ENCODE measurements around the gene SIN3A. TPM values are rescaled to one million over a fixed set of nuclear protein-coding genes. Genes with fewer than 3 reads are reported as not detected.

SIN3A gene
- total and polyA plus RNA-seq, 2 of the 8 experiments (the other 6 are each of a cell fraction or from before 2014, with no cell fraction given): 69.5 to 109 TPM

DNA sequence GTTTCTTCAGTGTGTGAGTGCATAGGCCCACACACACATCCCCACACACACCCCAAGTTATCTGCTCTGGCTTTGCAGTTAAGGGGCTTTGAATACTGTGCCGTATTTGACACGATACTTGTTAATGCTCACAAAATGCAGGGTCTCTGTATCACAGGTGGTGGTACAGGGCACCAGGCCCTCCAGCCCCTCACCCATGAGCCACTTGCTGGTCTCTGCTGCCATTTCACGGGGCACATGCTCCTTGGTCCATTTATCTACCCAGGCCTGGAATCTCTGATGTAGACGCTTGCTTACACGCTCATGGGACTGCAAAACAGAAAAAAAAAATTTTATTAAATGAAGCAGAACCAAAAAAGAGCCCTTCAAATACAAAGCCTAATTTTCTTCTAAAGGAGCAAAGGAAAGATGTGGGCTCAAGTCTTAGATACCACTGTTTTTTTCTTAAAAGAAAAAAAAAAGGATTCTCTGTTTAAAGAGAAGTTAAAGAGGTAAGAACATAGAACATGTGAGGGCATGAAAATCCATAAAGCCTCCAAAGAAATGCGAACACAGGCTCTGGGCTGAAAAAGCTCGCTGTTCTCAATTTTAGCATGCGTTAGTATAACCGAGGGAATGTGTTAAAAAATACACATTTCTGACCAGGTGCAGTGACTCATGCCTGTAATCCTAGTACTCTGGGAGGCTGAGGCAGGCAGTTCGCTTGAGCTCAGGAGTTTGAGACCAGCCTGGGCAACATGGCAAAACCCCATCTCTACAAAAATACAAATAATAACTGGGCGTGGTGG, 79.4 kb downstream of the SIN3A start:
- Histone ChIP-seq H3K9me3 (ENCODE audit: insufficient read depth in 2 of 2, low read depth in 1 of 2, low read length in 1 of 2) (no peaks in the 10 kb centered on the region), H3K4ac (replicated peaks; ENCODE audit: insufficient read length, low read depth, low read length) (no peak overlapping the region), H3K27me3 (replicated peaks in 1 of 4; ENCODE audit: control insufficient read depth in 3 of 4, extremely low read depth in 1 of 4, insufficient read depth in 3 of 4, low read length in 3 of 4) (no peaks in the 10 kb centered on the region), H2BK120ac (replicated peaks; ENCODE audit: low read depth, low read length) (no peak overlapping the region), H2BK20ac (ENCODE audit: low read length) (no peak overlapping the region), H3K14ac (ENCODE audit: insufficient read length) (no peak overlapping the region), H3K36me3 (ENCODE audit: control insufficient read depth in 2 of 4, insufficient read depth in 4 of 4, low read length in 3 of 4) (peaks cover 6 to 50% (median 41%) of the 10 kb centered on the region in 4 experiments), H3K23me2 (ENCODE audit: low read depth, low read length) (peaks cover 4% of the 10 kb centered on the region), H3K9ac (replicated peaks in 1 of 4; ENCODE audit: extremely low read depth in 1 of 4, low read depth in 3 of 4, low read length in 3 of 4) (no peak overlapping the region), H2BK12ac (ENCODE audit: low read depth, low read length) (no peak overlapping the region), H4K5ac (ENCODE audit: insufficient read length, low read depth, low read length) (no peak overlapping the region), H2AFZ (ENCODE audit: low read length) (no peak overlapping the region), H3K4me1 (replicated peaks in 1 of 4; ENCODE audit: control insufficient read depth in 3 of 4, insufficient read depth in 4 of 4, low read length in 3 of 4) (peaks cover 0 to 4% (median 1%) of the 10 kb centered on the region in 4 experiments; a peak in 4 of 7 replicates), H3K4me3 (ENCODE audit: extremely low read depth in 1 of 4, insufficient read depth in 2 of 4, low read depth in 3 of 4, low read length in 4 of 4) (no peak overlapping the region), H4K20me1 (replicated peaks in 1 of 2; ENCODE audit: control insufficient read depth in 1 of 2, insufficient read depth in 2 of 2, low read length in 2 of 2) (peaks cover 0 to 10% of the 10 kb centered on the region in 2 experiments), H3K4me2 (ENCODE audit: insufficient read depth in 1 of 2, low read depth in 2 of 2, low read length in 2 of 2) (no peak overlapping the region), H3K56ac (replicated peaks; ENCODE audit: insufficient read length, low read depth, low read length) (no peak overlapping the region), H4K91ac (replicated peaks; ENCODE audit: insufficient read length, low read length) (no peak overlapping the region), H3K79me1 (ENCODE audit: low read depth, low read length) (no peaks in the 10 kb centered on the region; the same call in 1 of the 2 replicates), H3K27ac (ENCODE audit: low read depth, low read length) (no peak overlapping the region), H3K79me2 (ENCODE audit: control insufficient read depth in 1 of 2, insufficient read depth in 2 of 2, low read length in 2 of 2) (no peaks in the 10 kb centered on the region; a peak in 1 of 4 replicates), H3K23ac (ENCODE audit: insufficient read length) (no peak overlapping the region), H2BK5ac (ENCODE audit: low read depth, low read length) (no peak overlapping the region), H3K18ac (ENCODE audit: extremely low read depth, low read length) (no peak overlapping the region), H4K8ac (ENCODE audit: extremely low read depth, insufficient read depth, low read length) (no peak overlapping the region), H2BK15ac (ENCODE audit: low read length) (no peak overlapping the region), H2AK5ac (ENCODE audit: low read depth, low read length) (no peak overlapping the region)
- FAIRE-seq: no peak
- POLR2A ChIA-PET (ENCODE audit: partially characterized antibody): no interaction called here
- CTCF ChIA-PET (ENCODE audit: partially characterized antibody): interaction anchor here (1.0 to 1.5 kb wide), 2 partner anchors 10 to 16 kb away, joined by 3 read pairs; no protein-coding TSS in a partner anchor
- no peak for DNase-seq (ENCODE audit: low read depth in 1 of 2, low spot score in 2 of 2)
- 92% methylated on average over 11 of the region's 11 CpGs; no CpG with 5 or more reads in 1 of the 2 experiments for WGBS, 2 experiments (ENCODE audit: extremely low coverage in 1 of 2, insufficient coverage in 1 of 2, insufficient read length in 1 of 2, insufficient replicate concordance in 2 of 2, low coverage in 1 of 2, low lambda C conversion rate in 2 of 2, missing lambda C conversion rate in 1 of 2)
- no peak for TF ChIP-seq CREB1 (IDR thresholded peaks at IDR 0.05)
- no peak for TF ChIP-seq CHD1 (IDR thresholded peaks at IDR 0.05; ENCODE audit: low read depth, low read length)
- TF ChIP-seq TAF1 (IDR thresholded peaks at IDR 0.05; ENCODE audit: low read depth, low read length): no peak
- TF ChIP-seq TEAD4 (IDR thresholded peaks at IDR 0.05; ENCODE audit: low read depth, low read length): no peak
- TF ChIP-seq, protein P1, sequence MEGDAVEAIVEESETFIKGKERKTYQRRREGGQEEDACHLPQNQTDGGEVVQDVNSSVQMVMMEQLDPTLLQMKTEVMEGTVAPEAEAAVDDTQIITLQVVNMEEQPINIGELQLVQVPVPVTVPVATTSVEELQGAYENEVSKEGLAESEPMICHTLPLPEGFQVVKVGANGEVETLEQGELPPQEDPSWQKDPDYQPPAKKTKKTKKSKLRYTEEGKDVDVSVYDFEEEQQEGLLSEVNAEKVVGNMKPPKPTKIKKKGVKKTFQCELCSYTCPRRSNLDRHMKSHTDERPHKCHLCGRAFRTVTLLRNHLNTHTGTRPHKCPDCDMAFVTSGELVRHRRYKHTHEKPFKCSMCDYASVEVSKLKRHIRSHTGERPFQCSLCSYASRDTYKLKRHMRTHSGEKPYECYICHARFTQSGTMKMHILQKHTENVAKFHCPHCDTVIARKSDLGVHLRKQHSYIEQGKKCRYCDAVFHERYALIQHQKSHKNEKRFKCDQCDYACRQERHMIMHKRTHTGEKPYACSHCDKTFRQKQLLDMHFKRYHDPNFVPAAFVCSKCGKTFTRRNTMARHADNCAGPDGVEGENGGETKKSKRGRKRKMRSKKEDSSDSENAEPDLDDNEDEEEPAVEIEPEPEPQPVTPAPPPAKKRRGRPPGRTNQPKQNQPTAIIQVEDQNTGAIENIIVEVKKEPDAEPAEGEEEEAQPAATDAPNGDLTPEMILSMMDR (IDR thresholded peaks at IDR 0.05; ENCODE audit: control extremely low read depth in 1 of 3, insufficient read depth in 1 of 3, low read depth in 1 of 3, low read length in 3 of 3): no peak
- no peak for TF ChIP-seq SUZ12 (IDR thresholded peaks at IDR 0.05; ENCODE audit: low read length)
- TF ChIP-seq HDAC6 (IDR thresholded peaks at IDR 0.05; ENCODE audit: low read depth, low read length): no peak
- TF ChIP-seq CBX8 (IDR thresholded peaks at IDR 0.05; ENCODE audit: borderline replicate concordance, low read depth, low read length): no peak
- no peak for TF ChIP-seq EP300 (IDR thresholded peaks at IDR 0.05; ENCODE audit: borderline replicate concordance in 1 of 2, low read depth in 2 of 2, low read length in 2 of 2)

All from H1 (cell line).